CD4-positive, alpha-beta T cell treated with Interleukin-6 for 4 hours (primary cell): ENCODE data around the gene DNMT1.
"Not testable (repeated sequence)": the region's sequence is repeated elsewhere in the genome, so short reads cannot be mapped to it uniquely, and the experiment has no call there.

Source experiments
- DNase-seq: peaks from one replicate; pipeline ENCODE4 v3.0.0-alpha.2; 2020; ENCODE audit warnings: mixed read lengths

Gene DNMT1

GRCh38 chr19:10220695-10221094 lies 25.9 kb upstream of the DNMT1 start:
- DNase-seq: no peak

- peak; percentile 38 for DNase-seq
These were observed 24.9 kb upstream of the DNMT1 start for GRCh38 chr19:10219678-10220077.

- no peak for DNase-seq
These were observed 22.3 kb upstream of the DNMT1 start for GRCh38 chr19:10217085-10217484.

- DNase-seq: no peak
These were observed 20.0 kb upstream of the DNMT1 start for GRCh38 chr19:10214784-10215183.

GRCh38 chr19:10211691-10212090 lies 16.9 kb upstream of the DNMT1 start:
- DNase-seq: no peak

- no peak for DNase-seq
These were observed 16.3 kb upstream of the DNMT1 start for GRCh38 chr19:10211061-10211460.

GRCh38 chr19:10209315-10209714 lies 14.6 kb upstream of the DNMT1 start:
- DNase-seq: no peak

GRCh38 chr19:10207026-10207425 lies 12.3 kb upstream of the DNMT1 start:
- DNase-seq: no peak

- DNase-seq: no peak
These were observed 11.6 kb upstream of the DNMT1 start for GRCh38 chr19:10206226-10206885.

GRCh38 chr19:10205636-10206035 lies 10.9 kb upstream of the DNMT1 start:
- DNase-seq: no peak

- DNase-seq: no peak
These were observed 8.9 kb upstream of the DNMT1 start for GRCh38 chr19:10203686-10204085.

GRCh38 chr19:10201176-10201575 lies 6.4 kb upstream of the DNMT1 start:
- DNase-seq: no peak

GRCh38 chr19:10200101-10200500 lies 5.3 kb upstream of the DNMT1 start:
- not testable (repeated sequence) for DNase-seq

GRCh38 chr19:10198889-10199644 lies 4.3 kb upstream of the DNMT1 start:
- not testable (repeated sequence) for DNase-seq

GRCh38 chr19:10195199-10195519 lies 406 bp upstream of the DNMT1 start:
- no peak for DNase-seq

GRCh38 chr19:10193790-10194499 lies 808 bp downstream of the DNMT1 start:
- peak; percentile 27 for DNase-seq

GRCh38 chr19:10192922-10193321 lies 1.8 kb downstream of the DNMT1 start:
- DNase-seq: no peak

GRCh38 chr19:10191347-10191746 lies 3.4 kb downstream of the DNMT1 start:
- DNase-seq: no peak

GRCh38 chr19:10190026-10190425 lies 4.7 kb downstream of the DNMT1 start:
- no peak for DNase-seq

- no peak for DNase-seq
These were observed 5.1 kb downstream of the DNMT1 start for GRCh38 chr19:10189616-10190015.

GRCh38 chr19:10187315-10187714 lies 7.4 kb downstream of the DNMT1 start:
- DNase-seq: no peak

- no peak for DNase-seq
These were observed 10.1 kb downstream of the DNMT1 start for GRCh38 chr19:10184636-10185035.

- DNase-seq: no peak
These were observed 10.8 kb downstream of the DNMT1 start for GRCh38 chr19:10183926-10184325.

- no peak for DNase-seq
These were observed 11.9 kb downstream of the DNMT1 start for GRCh38 chr19:10182847-10183246.
